IMR-90 (cell line): Measurements from ENCODE around the gene CENPS. TPM values are rescaled to one million over a fixed set of nuclear protein-coding genes. Genes with fewer than 3 reads are reported as not detected.
A peak's percentile ranks its signal among the peaks of the same experiment; 100 is the strongest.

Experiments used
- ATAC-seq: fragments of 200-7000 bp; cut with Tn5 transposase; 2 replicates; pipeline ENCODE4 v1.9.1; 2020; ENCODE audit warnings: low read depth, mild to moderate bottlenecking, moderate library complexity
- BruUV-seq: library from RNA; stranded (reverse); fragments of 400-500 nt; replicated peaks from 2 replicates; lab custom pipeline; 2021; lab: Mats Ljungman, UMichigan
- CTCF ChIA-PET: fragments of 300-600 bp; formaldehyde crosslinking; extraction: SDS; loops from one replicate; lab custom pipeline; 2021; ENCODE audit warnings: antibody characterized with exemption; lab: Yijun Ruan, JAX
- POLR2A ChIA-PET: fragments of 300-600 bp; sonication (Branson Sonifier 250); formaldehyde crosslinking; loops from one replicate; lab custom pipeline; 2022; ENCODE audit warnings: antibody characterized with exemption; ENCODE audit not compliant: unreplicated experiment; lab: Charles Lee
- DNase-seq: peaks from one replicate; pipeline ENCODE4 v3.0.0; 2013
- H2AFZ ChIP-seq: replicated peaks from 2 replicates; pipeline ENCODE3; 2013; ENCODE audit warnings: low read length, mild to moderate bottlenecking; ENCODE audit not compliant: poor library complexity
- H2AK5ac ChIP-seq: 2 replicates; pipeline ENCODE4 v1.6.1; 2013; ENCODE audit warnings: low read depth, low read length, inconsistent platforms
- H2AK9ac ChIP-seq: replicated peaks from 2 replicates; pipeline ENCODE3; 2013; ENCODE audit warnings: mild to moderate bottlenecking, low read depth, low read length, moderate library complexity; ENCODE audit not compliant: poor library complexity
- H2BK120ac ChIP-seq: 2 replicates; pipeline ENCODE4 v1.6.1; 2013; ENCODE audit warnings: low read depth, low read length, inconsistent platforms
- H2BK15ac ChIP-seq: 3 replicates; pipeline ENCODE4 v1.6.1; 2013; ENCODE audit warnings: low read depth, low read length, inconsistent platforms
- H2BK20ac ChIP-seq: 2 replicates; pipeline ENCODE4 v1.6.1; 2013; ENCODE audit warnings: low read depth, mild to moderate bottlenecking, inconsistent platforms, low read length, moderate library complexity
- H2BK5ac ChIP-seq: 2 replicates; pipeline ENCODE4 v1.6.1; 2013; ENCODE audit warnings: mild to moderate bottlenecking, low read depth, low read length, inconsistent platforms; ENCODE audit not compliant: poor library complexity, severe bottlenecking
- H3K14ac ChIP-seq: replicated peaks from 2 replicates; pipeline ENCODE4 v1.6.1; 2013; ENCODE audit warnings: low read depth, low read length, inconsistent platforms
- H3K18ac ChIP-seq: 2 replicates; pipeline ENCODE4 v1.6.1; 2013; ENCODE audit warnings: low read depth, low read length, control low read depth
- H3K23ac ChIP-seq: 2 replicates; pipeline ENCODE4 v1.6.1; 2013; ENCODE audit warnings: low read depth, low read length, inconsistent platforms
- H3K27ac ChIP-seq: 2 replicates; pipeline ENCODE4 v1.5.1; 2013; ENCODE audit warnings: mild to moderate bottlenecking, control low read depth, low read length; ENCODE audit not compliant: insufficient read depth
- H3K27me3 ChIP-seq: 2 replicates; pipeline ENCODE4 v1.6.1; 2013; ENCODE audit warnings: low read length; ENCODE audit not compliant: control insufficient read depth, insufficient read depth
- H3K36me3 ChIP-seq: 2 replicates; pipeline ENCODE4 v1.6.1; 2013; ENCODE audit warnings: low read length, mixed read lengths; ENCODE audit not compliant: control insufficient read depth, insufficient read depth
- H3K4ac ChIP-seq: 2 replicates; pipeline ENCODE4 v1.6.1; 2013; ENCODE audit warnings: low read depth, low read length, inconsistent platforms
- H3K4me1 ChIP-seq: 2 replicates; pipeline ENCODE4 v1.6.1; 2013; ENCODE audit warnings: low read length, mixed read lengths; ENCODE audit not compliant: control insufficient read depth, insufficient read depth
- H3K4me2 ChIP-seq: 2 replicates; pipeline ENCODE4 v1.6.1; 2013; ENCODE audit warnings: low read depth, mild to moderate bottlenecking, control low read depth, low read length, moderate library complexity
- H3K4me3 ChIP-seq: 2 replicates; pipeline ENCODE4 v1.5.1; 2013; ENCODE audit warnings: low read depth, mild to moderate bottlenecking, control low read depth, low read length, moderate library complexity; ENCODE audit not compliant: insufficient read depth
- H3K56ac ChIP-seq: 2 replicates; pipeline ENCODE4 v1.6.1; 2013; ENCODE audit warnings: low read length, inconsistent platforms; ENCODE audit not compliant: insufficient read depth; ENCODE audit errors: extremely low read depth
- H3K79me1 ChIP-seq, 2 experiments: 2 replicates each; pipeline ENCODE4 v1.6.1; 2013; ENCODE audit warnings: low read length in 2 of 2, inconsistent platforms in 1 of 2, low read depth in 1 of 2
- H3K9ac ChIP-seq: 2 replicates; pipeline ENCODE4 v1.6.1; 2013; ENCODE audit warnings: low read depth, low read length, control low read depth
- H3K9me1 ChIP-seq: 2 replicates; pipeline ENCODE4 v1.6.1; 2013; ENCODE audit warnings: low read length, inconsistent platforms; ENCODE audit not compliant: insufficient read depth
- H3K9me3 ChIP-seq: 2 replicates; pipeline ENCODE4 v1.6.1; 2013; ENCODE audit warnings: low read length; ENCODE audit not compliant: control insufficient read depth, insufficient read depth
- H4K20me1 ChIP-seq: 2 replicates; pipeline ENCODE4 v1.6.1; 2013; ENCODE audit warnings: low read length, inconsistent platforms; ENCODE audit not compliant: insufficient read depth
- H4K5ac ChIP-seq: 2 replicates; pipeline ENCODE4 v1.6.1; 2013; ENCODE audit warnings: mild to moderate bottlenecking, low read depth, low read length, control low read depth
- H4K8ac ChIP-seq, 2 experiments: 2 replicates each; pipeline ENCODE4 v1.6.1; 2013; ENCODE audit warnings: low read depth in 2 of 2, low read length in 2 of 2, control low read depth in 1 of 2, inconsistent platforms in 1 of 2
- H4K91ac ChIP-seq: 2 replicates; pipeline ENCODE4 v1.6.1; 2013; ENCODE audit warnings: low read depth, low read length, inconsistent platforms; ENCODE audit not compliant: insufficient read depth
- BHLHE40 ChIP-seq: fragments of 150-350 bp; IDR thresholded peaks from 2 replicates; pipeline ENCODE4 v1.6.1; 2016; ENCODE audit warnings: mild to moderate bottlenecking, low read depth, low read length
- CEBPB ChIP-seq: IDR thresholded peaks from 2 replicates; pipeline ENCODE4 v1.6.1; 2012; ENCODE audit warnings: low read depth, low read length, improper control_type of control experiment
- CHD1 ChIP-seq: IDR thresholded peaks from 2 replicates; pipeline ENCODE4 v1.6.1; 2012; ENCODE audit warnings: low read depth, low read length, improper control_type of control experiment
- CTCF ChIP-seq: conservative IDR thresholded peaks from 2 replicates; pipeline ENCODE4 v1.5.1; 2012; ENCODE audit warnings: mild to moderate bottlenecking, low read depth, low read length, improper control_type of control experiment
- ELK1 ChIP-seq: fragments of 150-350 bp; IDR thresholded peaks from 2 replicates; pipeline ENCODE4 v1.6.1; 2016; ENCODE audit warnings: low read depth, mild to moderate bottlenecking, low read length, moderate library complexity, borderline replicate concordance
- FOS ChIP-seq: fragments of 150-350 bp; IDR thresholded peaks from 2 replicates; pipeline ENCODE4 v1.6.1; 2016; ENCODE audit warnings: low read depth, low read length
- MAFK ChIP-seq: IDR thresholded peaks from 2 replicates; pipeline ENCODE4 v1.6.1; 2012; ENCODE audit warnings: low read depth, low read length, improper control_type of control experiment
- MAZ ChIP-seq: IDR thresholded peaks from 2 replicates; pipeline ENCODE4 v1.6.1; 2012; ENCODE audit warnings: low read depth, mild to moderate bottlenecking, low read length, improper control_type of control experiment, moderate library complexity, borderline replicate concordance
- MXI1 ChIP-seq: IDR thresholded peaks from 2 replicates; pipeline ENCODE4 v1.6.1; 2012; ENCODE audit warnings: low read depth, mild to moderate bottlenecking, low read length, moderate library complexity, borderline replicate concordance
- NFE2L2 ChIP-seq: fragments of 150-350 bp; IDR thresholded peaks from 2 replicates; pipeline ENCODE4 v1.6.1; 2016; ENCODE audit warnings: low read depth, mild to moderate bottlenecking, low read length
- POLR2A ChIP-seq: IDR thresholded peaks from 2 replicates; pipeline ENCODE4 v1.6.1; 2012; ENCODE audit warnings: mild to moderate bottlenecking, low read depth, low read length
- RAD21 ChIP-seq: IDR thresholded peaks from 2 replicates; pipeline ENCODE4 v1.6.1; 2012; ENCODE audit warnings: low read length, improper control_type of control experiment
- RCOR1 ChIP-seq: IDR thresholded peaks from 2 replicates; pipeline ENCODE4 v1.6.1; 2012; ENCODE audit warnings: mild to moderate bottlenecking, low read length, improper control_type of control experiment; ENCODE audit not compliant: insufficient replicate concordance
- RFX5 ChIP-seq: IDR thresholded peaks from 2 replicates; pipeline ENCODE4 v1.8.0; 2012; ENCODE audit warnings: low read depth, mild to moderate bottlenecking, low read length, moderate library complexity
- SMC3 ChIP-seq: fragments of 150-350 bp; IDR thresholded peaks from 2 replicates; pipeline ENCODE4 v1.6.1; 2016; ENCODE audit warnings: low read depth, mild to moderate bottlenecking, antibody characterized with exemption, low read length, moderate library complexity
- USF2 ChIP-seq: fragments of 150-350 bp; IDR thresholded peaks from 2 replicates; pipeline ENCODE4 v1.6.1; 2017; ENCODE audit warnings: mild to moderate bottlenecking, antibody characterized with exemption, low read length, low read depth
- whole genome bisulfite sequencing, 2 experiments: methylation state at CpG; one replicate each; pipeline versions ENCODE4 v1.1.5 to v1.1.7; 2013; ENCODE audit warnings: missing lambda C conversion rate in 2 of 2; ENCODE audit not compliant: insufficient read length in 1 of 2; ENCODE audit errors: extremely low coverage in 2 of 2; 5-methylcytosine and 5-hydroxymethylcytosine counted together
- dilution Hi-C: fragments of 300-500 bp; cut with HindIII; formaldehyde crosslinking; loops from one replicate; pipeline ENCODE4 v1.14.3; 2018; ENCODE audit warnings: low sequenced_read_pairs; ENCODE audit not compliant: unreplicated experiment
- in situ Hi-C: fragments of 300-500 bp; cut with MboI; formaldehyde crosslinking; loops from 3 replicates; pipeline ENCODE4 v1.14.3; 2019; ENCODE audit warnings: low sequenced_read_pairs, inconsistent platforms, mixed read lengths
- intact Hi-C: fragments of 100-400 bp; cut with micrococcal nuclease; formaldehyde crosslinking; loops from 2 replicates; pipeline ENCODE4 v1.10.0; 2022
- polyA plus RNA-seq, 3 experiments: library from polyadenylated mRNA; depleted of rRNA; stranded (reverse); fragments of >200 nt; gene quantifications; 2 replicates each; pipeline ENCODE4 v1.2.3, GENCODE V29; 2012; ENCODE audit warnings: low replicate concordance in 1 of 3
- total RNA-seq: library from RNA; depleted of rRNA; stranded (reverse); fragments of >200 nt; gene quantifications from 2 replicates; pipeline ENCODE4 v1.2.3, GENCODE V29; 2012

Gene CENPS
- total and polyA plus RNA-seq, 2 of the 4 experiments (the other 2 are of a cell fraction) = 9.9 to 12.3 TPM

GRCh38 chr1:10388387-10388715 lies 41.9 kb upstream of the CENPS start:
- no peak overlapping the region for H3K4me3 ChIP-seq
- 0 out of 4 replicates have a peak, but pooled peaks cover 0 to 6% of the 10 kb centered on the region in 2 experiments for H3K79me1 ChIP-seq
- TF ChIP-seq RCOR1 = no peak
- no peak for TF ChIP-seq FOS
- no peak for TF ChIP-seq USF2
- no peak for TF ChIP-seq RFX5
- TF ChIP-seq ELK1 = no peak
- no peak for TF ChIP-seq MXI1
- TF ChIP-seq MAFK = no peak
- TF ChIP-seq RAD21 = no peak
- no peak for TF ChIP-seq SMC3
- no peak for TF ChIP-seq CTCF
- TF ChIP-seq CHD1 = no peak
- TF ChIP-seq CEBPB = no peak
- TF ChIP-seq NFE2L2 = no peak
- TF ChIP-seq BHLHE40 = no peak
- TF ChIP-seq POLR2A = no peak
- no peak for TF ChIP-seq MAZ
- 0 out of 2 replicates have a peak overlapping the region, but pooled peaks have one; percentile 50 for H3K9ac ChIP-seq
- ATAC-seq (no peak), DNase-seq (no peak)
- dilution Hi-C loops (no loop called here), intact Hi-C loops (loop anchor here (1.0 kb wide), 1 partner anchor 10 kb away; no protein-coding TSS in a partner anchor), in situ Hi-C loops (no loop called here)
- peak overlapping the region; percentile 62 for H3K4me2 ChIP-seq
- H3K18ac ChIP-seq = peak overlapping the region; percentile 87
- POLR2A ChIA-PET = interaction anchor here (1.9 kb wide), 1 partner anchor 11 kb away, joined by 22 read pairs; the partner anchor contains the start of gene PGD
- peak overlapping the region; percentile 59; the same call in 2 of the 3 replicates for H2BK15ac ChIP-seq
- H3K27me3 ChIP-seq = no peaks in the 10 kb centered on the region
- H2AK5ac ChIP-seq = peak overlapping the region; percentile 22; the same call in 1 of the 2 replicates
- H2AFZ ChIP-seq = no peak overlapping the region
- peak overlapping the region; percentile 80; the same call in 1 of the 2 replicates for H3K27ac ChIP-seq
- H3K9me3 ChIP-seq = no peaks in the 10 kb centered on the region
- H3K23ac ChIP-seq = peak overlapping the region; percentile 85
- H4K8ac ChIP-seq = peak overlapping the region; percentile 7 to 83; a peak in 3 of 4 replicates
- peak overlapping the region; percentile 89; the same call in 1 of the 2 replicates for H2BK20ac ChIP-seq
- H2BK5ac ChIP-seq = peak overlapping the region; percentile 76
- peaks cover 11% of the 10 kb centered on the region; the same call in 1 of the 2 replicates for H3K9me1 ChIP-seq
- no peaks in the 10 kb centered on the region for H3K36me3 ChIP-seq
- H4K5ac ChIP-seq = peak overlapping the region; percentile 99
- BruUV-seq = no TSS peak
- H4K20me1 ChIP-seq = no peaks in the 10 kb centered on the region
- 83% methylated on average over 1 of the region's 3 CpGs; no CpG with 5 or more reads in 1 of the 2 experiments for WGBS, 2 experiments
- H4K91ac ChIP-seq = peak overlapping the region; percentile 60
- H3K14ac ChIP-seq = peak overlapping the region; percentile 75
- H3K4me1 ChIP-seq = peaks cover 13% of the 10 kb centered on the region
- CTCF ChIA-PET = no interaction called here
- peak overlapping the region; percentile 64 for H3K4ac ChIP-seq
- H2BK120ac ChIP-seq = peak overlapping the region; percentile 85
- no peak overlapping the region for H3K56ac ChIP-seq
- peak overlapping the region; percentile 83 for H2AK9ac ChIP-seq
